ENCODE data around the gene IKZF2. TPM values are rescaled to one million over a fixed set of nuclear protein-coding genes. Genes with fewer than 3 reads are reported as not detected.
A peak's percentile ranks its signal among the peaks of the same experiment; 100 is the strongest.

The IKZF2 gene
- total and polyA plus RNA-seq, 10 of the 15 experiments (the other 5 are each of a cell fraction or from before 2014, with no cell fraction given), result 15.2 to 266 (median 87.2) TPM

GRCh38 chr2:213151437-213152064, at the start of gene IKZF2 (continued):
- TF ChIP-seq BACH1 (IDR thresholded peaks at IDR 0.05; ENCODE audit: borderline replicate concordance) (peak; percentile 78), MTA3 (IDR thresholded peaks at IDR 0.05; ENCODE audit: borderline replicate concordance, low read length) (no peak), ESRRA (IDR thresholded peaks at IDR 0.05; ENCODE audit: low read length) (no peak), ZZZ3 (IDR thresholded peaks at IDR 0.05; ENCODE audit: control insufficient read depth, insufficient read length, low read depth) (no peak), ZSCAN29 (IDR thresholded peaks at IDR 0.05) (no peak), CHD4 (IDR thresholded peaks at IDR 0.05) (no peak), IKZF1 (conservative IDR thresholded peaks at IDR 0.05) (peak; percentile 83), YBX1 (IDR thresholded peaks at IDR 0.05) (no peak), JUND (IDR thresholded peaks at IDR 0.05; ENCODE audit: low read depth, low read length) (no peak), SKIL (IDR thresholded peaks at IDR 0.05; ENCODE audit: low read depth, poor library complexity, severe bottlenecking) (peak; percentile 9), NBN (IDR thresholded peaks at IDR 0.05) (no peak; the same call in none of the 2 replicates), ZNF592 (IDR thresholded peaks at IDR 0.05) (0 out of 2 replicates have a peak, but pooled peaks have one; percentile 34), EGR1 (IDR thresholded peaks at IDR 0.05; ENCODE audit: borderline replicate concordance in 1 of 2, low read depth in 2 of 2, low read length in 2 of 2) (peak; percentile 29 to 50; a peak in 2 of 3 replicates), HCFC1 (IDR thresholded peaks at IDR 0.05; ENCODE audit: low read length) (0 out of 2 replicates have a peak, but pooled peaks have one; percentile 18), SREBF1 (IDR thresholded peaks at IDR 0.05; ENCODE audit: low read length) (no peak), POLR2AphosphoS5 (IDR thresholded peaks at IDR 0.05; ENCODE audit: low read length) (peak; percentile 78), NR2F1 (conservative IDR thresholded peaks at IDR 0.05) (0 out of 2 replicates have a peak, but pooled peaks have one; percentile 39), ZNF274 (IDR thresholded peaks at IDR 0.05; ENCODE audit: insufficient read depth, insufficient read length) (no peak), E2F4 (IDR thresholded peaks at IDR 0.05; ENCODE audit: low read depth, low read length) (no peak), KDM1A (IDR thresholded peaks at IDR 0.05; ENCODE audit: borderline replicate concordance) (no peak), CREM (IDR thresholded peaks at IDR 0.05; ENCODE audit: low read depth) (0 out of 2 replicates have a peak, but pooled peaks have one; percentile 30), YY1 (IDR thresholded peaks at IDR 0.05; ENCODE audit: low read depth, low read length) (peak; percentile 81), FOXM1 (IDR thresholded peaks at IDR 0.05; ENCODE audit: low read depth, low read length) (0 out of 2 replicates have a peak, but pooled peaks have one; percentile 27), MAX (IDR thresholded peaks at IDR 0.05; ENCODE audit: low read depth, low read length) (peak; percentile 81), RELA (IDR thresholded peaks at IDR 0.05; ENCODE audit: borderline replicate concordance, partially characterized antibody) (peak; percentile 57), SIX5 (IDR thresholded peaks at IDR 0.05; ENCODE audit: low read depth, low read length, severe bottlenecking) (peak; percentile 5)

Data from GM12878 (cell line).